ENCODE data around the gene TMEM88. TPM values are rescaled to one million over a fixed set of nuclear protein-coding genes. Genes with fewer than 3 reads are reported as not detected.

TMEM88 gene
- total and polyA plus RNA-seq, 2 of the 8 experiments (the other 6 are each of a cell fraction or from before 2014, with no cell fraction given), result 0.69 to 8.8 TPM

GRCh38 chr17:7809086-7809790 lies 45.6 kb upstream of the TMEM88 start:
- Histone ChIP-seq H3K4me2 (ENCODE audit: insufficient read depth in 1 of 2, low read depth in 2 of 2, low read length in 2 of 2) (no peak overlapping the region), H3K9ac (replicated peaks in 1 of 4; ENCODE audit: extremely low read depth in 1 of 4, low read depth in 3 of 4, low read length in 3 of 4) (no peak overlapping the region), H3K79me1 (ENCODE audit: low read depth, low read length) (no peaks in the 10 kb centered on the region), H3K18ac (ENCODE audit: extremely low read depth, low read length) (no peak overlapping the region), H4K5ac (ENCODE audit: insufficient read length, low read depth, low read length) (no peak overlapping the region), H3K4ac (replicated peaks; ENCODE audit: insufficient read length, low read depth, low read length) (no peak overlapping the region), H3K14ac (ENCODE audit: insufficient read length) (no peak overlapping the region), H3K4me3 (ENCODE audit: extremely low read depth in 1 of 4, insufficient read depth in 2 of 4, low read depth in 3 of 4, low read length in 4 of 4) (no peak overlapping the region), H2BK20ac (ENCODE audit: low read length) (no peak overlapping the region), H2BK5ac (ENCODE audit: low read depth, low read length) (no peak overlapping the region), H4K8ac (ENCODE audit: extremely low read depth, insufficient read depth, low read length) (no peak overlapping the region), H3K79me2 (ENCODE audit: control insufficient read depth in 1 of 2, insufficient read depth in 2 of 2, low read length in 2 of 2) (no peaks in the 10 kb centered on the region), H4K91ac (replicated peaks; ENCODE audit: insufficient read length, low read length) (no peak overlapping the region), H3K23ac (ENCODE audit: insufficient read length) (no peak overlapping the region), H3K36me3 (ENCODE audit: control insufficient read depth in 2 of 4, insufficient read depth in 4 of 4, low read length in 3 of 4) (no peaks in the 10 kb centered on the region), H2AK5ac (ENCODE audit: low read depth, low read length) (no peak overlapping the region), H3K23me2 (ENCODE audit: low read depth, low read length) (no peaks in the 10 kb centered on the region), H2AFZ (ENCODE audit: low read length) (no peak overlapping the region), H3K56ac (replicated peaks; ENCODE audit: insufficient read length, low read depth, low read length) (no peak overlapping the region), H3K4me1 (replicated peaks in 1 of 4; ENCODE audit: control insufficient read depth in 3 of 4, insufficient read depth in 4 of 4, low read length in 3 of 4) (no peaks in the 10 kb centered on the region), H4K20me1 (replicated peaks in 1 of 2; ENCODE audit: control insufficient read depth in 1 of 2, insufficient read depth in 2 of 2, low read length in 2 of 2) (no peaks in the 10 kb centered on the region), H2BK15ac (ENCODE audit: low read length) (no peak overlapping the region), H3K27ac (ENCODE audit: low read depth, low read length) (no peak overlapping the region), H3K27me3 (replicated peaks in 1 of 4; ENCODE audit: control insufficient read depth in 3 of 4, extremely low read depth in 1 of 4, insufficient read depth in 3 of 4, low read length in 3 of 4) (peaks cover 0 to 2% (median 0%) of the 10 kb centered on the region in 4 experiments; a peak in 1 of 7 replicates), H3K9me3 (ENCODE audit: insufficient read depth in 2 of 2, low read depth in 1 of 2, low read length in 1 of 2) (no peaks in the 10 kb centered on the region), H2BK120ac (replicated peaks; ENCODE audit: low read depth, low read length) (no peak overlapping the region), H2BK12ac (ENCODE audit: low read depth, low read length) (no peak overlapping the region)
- TF ChIP-seq POLR2A (IDR thresholded peaks at IDR 0.05; ENCODE audit: control extremely low read depth in 1 of 2, low read depth in 2 of 2, low read length in 2 of 2) (no peak), CTCF (IDR thresholded peaks at IDR 0.05; ENCODE audit: control extremely low read depth in 1 of 3, insufficient read depth in 1 of 3, low read depth in 1 of 3, low read length in 3 of 3) (no peak), SUZ12 (IDR thresholded peaks at IDR 0.05; ENCODE audit: low read length) (no peak), SP4 (IDR thresholded peaks at IDR 0.05; ENCODE audit: low read length) (no peak)
- 87% methylated on average over 11 of the region's 11 CpGs; no CpG with 5 or more reads in 1 of the 2 experiments for WGBS, 2 experiments (ENCODE audit: extremely low coverage in 1 of 2, insufficient coverage in 1 of 2, insufficient read length in 1 of 2, insufficient replicate concordance in 2 of 2, low coverage in 1 of 2, low lambda C conversion rate in 2 of 2, missing lambda C conversion rate in 1 of 2)
- FAIRE-seq, result no peak
- ChIA-PET CTCF (ENCODE audit: partially characterized antibody) (interaction anchor here (0.9 to 1.5 kb wide), 5 partner anchors 10 to 72 kb away, joined by 3 to 6 read pairs (median 4); no protein-coding TSS in a partner anchor), POLR2A (ENCODE audit: partially characterized antibody) (no interaction called here)
- DNase-seq (ENCODE audit: low read depth in 1 of 2, low spot score in 2 of 2), result no peak
